ENCODE results near the gene SELENOT.
A peak's percentile ranks its signal among the peaks of the same experiment; 100 is the strongest.

SELENOT gene

DNA sequence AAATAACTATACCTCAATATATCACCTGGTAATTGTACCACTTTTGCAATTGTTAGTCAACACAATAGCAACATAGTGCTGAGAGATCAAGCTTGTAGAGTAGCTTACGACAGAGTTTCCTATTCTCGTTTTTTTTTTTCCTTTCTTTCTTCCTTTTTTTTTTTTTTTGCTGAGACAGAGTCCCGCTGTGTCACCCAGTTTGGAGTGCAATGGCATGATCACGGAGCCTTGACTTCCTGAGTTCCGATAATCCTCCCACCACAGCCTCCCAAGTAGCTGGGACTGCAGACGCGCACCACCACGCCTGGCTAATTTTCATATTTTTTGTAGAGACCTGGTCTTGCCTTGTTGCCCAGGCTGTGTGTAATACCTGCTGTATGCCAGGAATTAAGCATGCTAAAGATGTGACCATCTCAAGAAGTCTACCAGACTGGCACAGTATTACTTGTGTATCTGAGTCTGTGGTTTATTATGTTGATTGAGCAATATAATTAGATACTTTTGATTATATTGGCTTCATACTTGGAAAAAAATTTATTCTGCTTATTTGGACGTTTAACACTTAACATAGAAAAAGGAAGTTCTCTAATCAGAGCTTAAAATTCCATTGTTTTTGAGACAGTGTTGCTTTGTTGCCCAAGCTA is 3.0 kb downstream of the SELENOT start:
- in situ Hi-C loops (cut with MboI; ENCODE audit: low pct_unique_long_range_greater_than_20kb, low sequenced_read_pairs, unreplicated experiment): no loop called here
- no peak for DNase-seq (ENCODE audit: low spot score)
- TF ChIP-seq, protein P1, sequence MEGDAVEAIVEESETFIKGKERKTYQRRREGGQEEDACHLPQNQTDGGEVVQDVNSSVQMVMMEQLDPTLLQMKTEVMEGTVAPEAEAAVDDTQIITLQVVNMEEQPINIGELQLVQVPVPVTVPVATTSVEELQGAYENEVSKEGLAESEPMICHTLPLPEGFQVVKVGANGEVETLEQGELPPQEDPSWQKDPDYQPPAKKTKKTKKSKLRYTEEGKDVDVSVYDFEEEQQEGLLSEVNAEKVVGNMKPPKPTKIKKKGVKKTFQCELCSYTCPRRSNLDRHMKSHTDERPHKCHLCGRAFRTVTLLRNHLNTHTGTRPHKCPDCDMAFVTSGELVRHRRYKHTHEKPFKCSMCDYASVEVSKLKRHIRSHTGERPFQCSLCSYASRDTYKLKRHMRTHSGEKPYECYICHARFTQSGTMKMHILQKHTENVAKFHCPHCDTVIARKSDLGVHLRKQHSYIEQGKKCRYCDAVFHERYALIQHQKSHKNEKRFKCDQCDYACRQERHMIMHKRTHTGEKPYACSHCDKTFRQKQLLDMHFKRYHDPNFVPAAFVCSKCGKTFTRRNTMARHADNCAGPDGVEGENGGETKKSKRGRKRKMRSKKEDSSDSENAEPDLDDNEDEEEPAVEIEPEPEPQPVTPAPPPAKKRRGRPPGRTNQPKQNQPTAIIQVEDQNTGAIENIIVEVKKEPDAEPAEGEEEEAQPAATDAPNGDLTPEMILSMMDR (IDR thresholded peaks at IDR 0.05; ENCODE audit: extremely low read depth, insufficient read depth, missing control alignments): no peak

DNA sequence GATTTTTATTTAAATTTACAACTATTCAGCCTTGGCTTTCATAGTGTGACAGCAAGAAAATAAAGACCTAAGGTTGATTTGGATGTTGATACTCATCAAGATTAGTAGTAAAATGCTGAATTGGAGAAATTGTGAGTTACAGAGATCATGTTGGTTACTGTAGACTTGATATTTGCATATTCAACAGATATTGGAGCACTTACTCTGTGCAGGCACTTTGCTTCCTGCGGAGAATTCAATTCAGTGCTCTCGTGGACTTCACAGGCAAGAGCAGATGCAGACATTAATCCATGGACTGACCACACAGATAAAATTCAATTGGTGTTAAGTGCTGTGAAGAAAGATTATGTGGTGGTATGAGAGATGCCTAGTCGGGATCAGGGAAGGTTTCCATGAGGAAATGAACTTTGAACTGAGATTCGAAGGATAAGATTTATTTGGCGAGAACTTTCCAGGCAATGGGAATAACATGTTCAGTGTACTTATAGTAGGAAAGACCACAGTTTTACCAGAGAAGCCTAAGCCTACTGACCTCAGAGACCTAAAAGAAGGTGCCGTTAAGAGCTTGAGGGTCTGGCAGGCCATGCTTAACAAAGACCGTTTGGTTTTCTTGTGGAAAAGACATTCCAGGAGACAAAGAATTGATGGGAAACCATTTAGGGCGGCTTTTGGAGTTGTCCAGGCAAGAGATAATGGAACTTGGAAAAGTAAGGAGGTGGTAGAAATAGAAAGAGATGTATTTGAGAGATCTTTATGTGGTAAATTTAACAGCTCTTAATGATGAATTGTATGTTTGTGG is 4.3 kb downstream of the SELENOT start:
- no peak for DNase-seq (ENCODE audit: low spot score)
- TF ChIP-seq, protein P1 (IDR thresholded peaks at IDR 0.05; ENCODE audit: extremely low read depth, insufficient read depth, missing control alignments): no peak
- in situ Hi-C loops (cut with MboI; ENCODE audit: low pct_unique_long_range_greater_than_20kb, low sequenced_read_pairs, unreplicated experiment): no loop called here

GRCh38 chr3:150609988-150610387 is 6.9 kb downstream of the SELENOT start:
- peak; percentile 41 for DNase-seq (ENCODE audit: low spot score)
- in situ Hi-C loops (cut with MboI; ENCODE audit: low pct_unique_long_range_greater_than_20kb, low sequenced_read_pairs, unreplicated experiment): no loop called here
- TF ChIP-seq, protein P1 (IDR thresholded peaks at IDR 0.05; ENCODE audit: extremely low read depth, insufficient read depth, missing control alignments): no peak

GRCh38 chr3:150610785-150611184 is 7.7 kb downstream of the SELENOT start:
- in situ Hi-C loops (cut with MboI; ENCODE audit: low pct_unique_long_range_greater_than_20kb, low sequenced_read_pairs, unreplicated experiment): no loop called here
- TF ChIP-seq, protein P1 (IDR thresholded peaks at IDR 0.05; ENCODE audit: extremely low read depth, insufficient read depth, missing control alignments): no peak
- no peak for DNase-seq (ENCODE audit: low spot score)

DNA sequence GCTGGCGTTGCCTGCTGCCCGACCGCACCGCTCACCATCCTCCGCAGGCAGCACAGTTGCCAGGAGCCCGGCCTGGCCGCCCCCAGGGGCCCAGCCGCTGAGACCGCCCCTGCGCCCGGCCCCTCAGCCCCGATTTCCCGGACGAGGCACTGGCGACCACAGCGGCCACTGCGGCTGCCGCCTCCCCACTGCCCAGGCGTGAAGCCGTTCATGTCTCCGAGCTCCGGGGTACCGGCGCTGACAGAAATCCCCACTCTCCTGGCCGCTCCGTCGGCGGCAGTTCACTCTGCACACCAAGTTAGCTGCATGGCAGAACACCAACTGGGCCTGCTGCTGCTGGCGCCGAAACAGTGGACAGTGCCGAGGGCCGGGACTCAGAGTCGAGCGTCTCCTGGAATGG is 8.5 kb downstream of the SELENOT start:
- in situ Hi-C loops (cut with MboI; ENCODE audit: low pct_unique_long_range_greater_than_20kb, low sequenced_read_pairs, unreplicated experiment): no loop called here
- TF ChIP-seq, protein P1 (IDR thresholded peaks at IDR 0.05; ENCODE audit: extremely low read depth, insufficient read depth, missing control alignments): no peak
- no peak for DNase-seq (ENCODE audit: low spot score)

- in situ Hi-C loops (cut with MboI; ENCODE audit: low pct_unique_long_range_greater_than_20kb, low sequenced_read_pairs, unreplicated experiment): no loop called here
- TF ChIP-seq, protein P1 (IDR thresholded peaks at IDR 0.05; ENCODE audit: extremely low read depth, insufficient read depth, missing control alignments): no peak
Measured at GRCh38 chr3:150612494-150612893, 9.4 kb downstream of the SELENOT start.

More at GRCh38 chr3:150612494-150612893, 9.4 kb downstream of the SELENOT start:
- no peak for DNase-seq (ENCODE audit: low spot score)

All from GM13977 (cell line).